ENCODE results near the gene TRAM2. TPM values are rescaled to one million over a fixed set of nuclear protein-coding genes. Genes with fewer than 3 reads are reported as not detected.

The TRAM2 gene
- total RNA-seq, 2 experiments from 2014 or later, result 7.1 to 7.6 TPM

DNA sequence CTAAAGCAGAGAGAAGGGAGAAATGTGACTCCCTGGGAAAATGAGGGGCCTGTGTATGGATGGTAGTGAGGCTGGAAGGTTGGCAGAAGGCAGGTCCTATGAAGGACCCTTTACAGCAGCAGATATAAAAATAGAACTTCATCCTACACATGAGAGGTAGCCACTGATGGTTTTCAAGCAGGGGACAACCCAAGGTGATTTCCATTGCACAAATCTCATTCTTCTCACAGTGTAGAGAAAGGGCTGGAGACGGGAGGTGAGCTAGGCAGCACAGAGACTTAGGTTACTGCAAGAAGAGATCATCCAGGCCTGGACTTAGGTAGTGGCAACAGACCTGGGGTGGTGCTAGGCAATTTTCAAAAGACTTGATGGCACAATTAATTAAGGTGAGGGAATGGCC, 30.7 kb downstream of the TRAM2 start:
- TF ChIP-seq, protein P1, sequence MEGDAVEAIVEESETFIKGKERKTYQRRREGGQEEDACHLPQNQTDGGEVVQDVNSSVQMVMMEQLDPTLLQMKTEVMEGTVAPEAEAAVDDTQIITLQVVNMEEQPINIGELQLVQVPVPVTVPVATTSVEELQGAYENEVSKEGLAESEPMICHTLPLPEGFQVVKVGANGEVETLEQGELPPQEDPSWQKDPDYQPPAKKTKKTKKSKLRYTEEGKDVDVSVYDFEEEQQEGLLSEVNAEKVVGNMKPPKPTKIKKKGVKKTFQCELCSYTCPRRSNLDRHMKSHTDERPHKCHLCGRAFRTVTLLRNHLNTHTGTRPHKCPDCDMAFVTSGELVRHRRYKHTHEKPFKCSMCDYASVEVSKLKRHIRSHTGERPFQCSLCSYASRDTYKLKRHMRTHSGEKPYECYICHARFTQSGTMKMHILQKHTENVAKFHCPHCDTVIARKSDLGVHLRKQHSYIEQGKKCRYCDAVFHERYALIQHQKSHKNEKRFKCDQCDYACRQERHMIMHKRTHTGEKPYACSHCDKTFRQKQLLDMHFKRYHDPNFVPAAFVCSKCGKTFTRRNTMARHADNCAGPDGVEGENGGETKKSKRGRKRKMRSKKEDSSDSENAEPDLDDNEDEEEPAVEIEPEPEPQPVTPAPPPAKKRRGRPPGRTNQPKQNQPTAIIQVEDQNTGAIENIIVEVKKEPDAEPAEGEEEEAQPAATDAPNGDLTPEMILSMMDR (IDR thresholded peaks at IDR 0.05), result no peak
- Mint-ChIP-seq H3K27ac (no peak overlapping the region), H3K4me1 (ENCODE audit: low read depth) (peaks cover 18% of the 10 kb centered on the region), H3K4me3 (no peak overlapping the region), H3K9me3 (no peaks in the 10 kb centered on the region), H3K36me3 (ENCODE audit: low read depth) (peaks cover 4% of the 10 kb centered on the region), H3K27me3 (no peaks in the 10 kb centered on the region)
- CTCF ChIA-PET, result no interaction called here
- ATAC-seq (ENCODE audit: poor library complexity), result no peak
- DNase-seq, result no peak
- intact Hi-C loops (cut with DNase I, micrococcal nuclease), result no loop called here
- Histone ChIP-seq H3K27ac (ENCODE audit: low read depth in 1 of 2, low read length in 2 of 2) (no peak overlapping the region), H3K27me3 (ENCODE audit: control insufficient read depth in 1 of 2, insufficient read depth in 2 of 2, low read length in 2 of 2) (no peaks in the 10 kb centered on the region), H3K4me3 (ENCODE audit: low read length) (no peak overlapping the region), H3K9me3 (ENCODE audit: control insufficient read depth in 1 of 2, insufficient read depth in 1 of 2, low read length in 2 of 2) (no peaks in the 10 kb centered on the region), H3K36me3 (ENCODE audit: insufficient read depth, low read length) (peaks cover 5% of the 10 kb centered on the region), H3K4me1 (ENCODE audit: insufficient read depth, low read length) (no peaks in the 10 kb centered on the region)
- POLR2A ChIA-PET, result no interaction called here

DNA sequence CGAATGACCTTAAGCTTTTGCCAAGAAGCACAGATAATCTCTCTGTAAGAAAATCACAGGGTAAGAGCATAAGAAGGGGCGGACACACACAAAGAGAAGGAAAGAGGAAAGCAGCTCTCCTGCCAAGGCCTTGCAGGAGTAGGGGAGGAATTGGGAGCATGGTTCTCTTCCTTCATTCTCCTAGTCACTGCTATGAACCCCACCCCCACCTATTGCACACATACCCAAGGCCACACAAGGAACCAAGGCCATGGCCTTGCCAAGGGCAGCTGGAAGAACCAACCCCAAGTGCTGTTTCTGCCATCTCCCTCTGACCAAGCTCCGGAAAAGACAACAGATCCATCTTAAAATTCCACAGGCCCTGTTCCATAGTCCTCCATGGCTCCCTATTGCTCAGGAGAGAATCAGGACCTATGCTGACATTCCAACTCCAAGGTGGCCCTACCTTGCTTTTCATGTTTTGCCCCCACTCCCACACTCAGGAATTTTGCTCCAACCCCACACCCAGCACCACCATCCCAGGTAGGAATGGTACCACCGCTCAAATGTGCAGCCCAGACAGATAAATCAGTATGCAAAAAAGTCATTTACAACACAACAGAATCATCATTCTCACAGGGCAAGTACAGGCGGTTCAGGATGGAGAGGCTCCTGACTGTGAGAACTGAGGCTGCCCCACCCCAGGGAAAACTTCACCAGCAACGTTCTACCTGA, 31.3 kb downstream of the TRAM2 start:
- ChIA-PET CTCF (no interaction called here), POLR2A (no interaction called here)
- ATAC-seq (ENCODE audit: poor library complexity) (no peak), DNase-seq (no peak)
- peaks cover 16% of the 10 kb centered on the region for H3K4me1 Mint-ChIP-seq (ENCODE audit: low read depth)
- TF ChIP-seq, protein P1 (IDR thresholded peaks at IDR 0.05), result no peak
- H3K36me3 ChIP-seq (ENCODE audit: insufficient read depth, low read length), result peaks cover 5% of the 10 kb centered on the region
- H3K27ac Mint-ChIP-seq, result no peak overlapping the region
- H3K4me3 Mint-ChIP-seq, result no peak overlapping the region
- intact Hi-C loops (cut with DNase I, micrococcal nuclease), result no loop called here
- no peaks in the 10 kb centered on the region for H3K27me3 ChIP-seq (ENCODE audit: control insufficient read depth in 1 of 2, insufficient read depth in 2 of 2, low read length in 2 of 2)
- peaks cover 4% of the 10 kb centered on the region for H3K36me3 Mint-ChIP-seq (ENCODE audit: low read depth)
- H3K4me1 ChIP-seq (ENCODE audit: insufficient read depth, low read length), result no peaks in the 10 kb centered on the region
- no peaks in the 10 kb centered on the region for H3K9me3 Mint-ChIP-seq
- no peaks in the 10 kb centered on the region for H3K27me3 Mint-ChIP-seq
- no peak overlapping the region for H3K27ac ChIP-seq (ENCODE audit: low read depth in 1 of 2, low read length in 2 of 2)
- no peaks in the 10 kb centered on the region for H3K9me3 ChIP-seq (ENCODE audit: control insufficient read depth in 1 of 2, insufficient read depth in 1 of 2, low read length in 2 of 2)
- no peak overlapping the region for H3K4me3 ChIP-seq (ENCODE audit: low read length)

DNA sequence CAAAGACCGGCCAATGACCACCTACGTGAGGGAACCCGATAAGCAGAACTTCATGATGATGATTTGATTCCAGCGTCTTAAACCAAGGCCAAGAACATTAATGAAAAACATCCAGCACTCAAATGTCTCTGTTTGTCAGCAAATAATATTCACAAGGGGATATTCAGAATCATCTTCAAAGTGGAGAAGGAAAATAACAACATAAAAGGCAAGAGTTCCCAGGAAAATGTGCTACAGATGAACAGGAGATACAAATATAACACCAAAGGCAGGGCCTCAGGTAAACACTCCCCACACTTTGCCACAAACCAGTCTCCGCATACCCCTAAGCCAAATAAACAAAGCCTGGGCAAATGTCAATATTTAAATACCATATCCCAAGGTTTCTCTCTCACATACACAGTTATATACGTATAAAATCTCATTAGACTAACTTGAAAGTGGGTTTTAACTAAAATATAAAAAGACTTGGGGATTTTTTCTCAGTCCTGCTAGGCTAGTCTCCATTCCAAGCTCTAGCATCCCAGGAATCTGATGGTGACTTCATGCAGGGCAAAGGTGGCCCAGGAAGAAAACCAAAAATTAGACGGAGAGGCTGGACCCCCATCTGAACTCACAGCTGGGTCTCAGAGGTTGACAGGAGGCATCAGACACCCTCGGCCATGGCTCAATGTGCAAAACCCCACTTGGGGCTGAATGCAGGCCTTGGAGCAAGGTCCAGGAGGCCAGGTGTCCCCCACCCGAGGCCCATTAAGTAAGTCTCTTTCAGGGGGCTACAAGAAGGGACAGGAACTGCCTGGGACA, 32.1 kb downstream of the TRAM2 start:
- TF ChIP-seq, protein P1 (IDR thresholded peaks at IDR 0.05), result no peak
- DNase-seq (no peak), ATAC-seq (ENCODE audit: poor library complexity) (no peak)
- CTCF ChIA-PET, result no interaction called here
- no peak overlapping the region for H3K4me3 Mint-ChIP-seq
- no peaks in the 10 kb centered on the region for H3K27me3 ChIP-seq (ENCODE audit: control insufficient read depth in 1 of 2, insufficient read depth in 2 of 2, low read length in 2 of 2)
- H3K36me3 Mint-ChIP-seq (ENCODE audit: low read depth), result peaks cover 4% of the 10 kb centered on the region
- no peaks in the 10 kb centered on the region for H3K27me3 Mint-ChIP-seq
- H3K36me3 ChIP-seq (ENCODE audit: insufficient read depth, low read length), result peaks cover 5% of the 10 kb centered on the region
- H3K4me3 ChIP-seq (ENCODE audit: low read length), result no peak overlapping the region
- H3K27ac Mint-ChIP-seq, result no peak overlapping the region
- H3K4me1 ChIP-seq (ENCODE audit: insufficient read depth, low read length), result no peaks in the 10 kb centered on the region
- POLR2A ChIA-PET, result no interaction called here
- no peak overlapping the region for H3K27ac ChIP-seq (ENCODE audit: low read depth in 1 of 2, low read length in 2 of 2)
- intact Hi-C loops (cut with DNase I, micrococcal nuclease), result no loop called here
- peaks cover 13% of the 10 kb centered on the region for H3K4me1 Mint-ChIP-seq (ENCODE audit: low read depth)
- H3K9me3 Mint-ChIP-seq, result no peaks in the 10 kb centered on the region
- H3K9me3 ChIP-seq (ENCODE audit: control insufficient read depth in 1 of 2, insufficient read depth in 1 of 2, low read length in 2 of 2), result no peaks in the 10 kb centered on the region

Data from CD4-positive, alpha-beta T cell (primary cell).